Ovary (tissue), 9 donors: ENCODE measurements around the gene PTPRCAP. TPM values are rescaled to one million over a fixed set of nuclear protein-coding genes. Genes with fewer than 3 reads are reported as not detected.

Source experiments
- DNase-seq, 5 donors: peaks; one replicate each; pipeline ENCODE4 v3.0.0-alpha.2; 2019 to 2020
- H3K27ac ChIP-seq, 2 donors: fragments of 200-600 bp; one replicate each; pipeline versions ENCODE4 v1.5.1 to v1.8.0; 2019 to 2022
- H3K27me3 ChIP-seq: fragments of 200-600 bp; one replicate; pipeline ENCODE4 v1.8.0; 2022
- H3K36me3 ChIP-seq: fragments of 200-600 bp; sonication (generic); one replicate; pipeline ENCODE4 v1.5.1; 2019
- H3K4me1 ChIP-seq: one replicate; pipeline ENCODE4 v1.8.1; 2013; ENCODE audit warnings: mild to moderate bottlenecking, moderate library complexity; ENCODE audit not compliant: insufficient read depth
- H3K4me3 ChIP-seq: fragments of 200-600 bp; sonication (generic); one replicate; pipeline ENCODE4 v1.5.1; 2017
- H3K9me3 ChIP-seq, 2 donors: fragments of 200-600 bp in 1 of 2; sonication (generic) in 1 of 2; one replicate each; pipeline versions ENCODE4 v1.5.1 to v1.8.1; 2013 to 2019; ENCODE audit warnings: mild to moderate bottlenecking in 1 of 2, moderate library complexity in 1 of 2
- CTCF ChIP-seq, 3 donors: fragments of 450-650 bp in 2 of 3; fragments of 200-600 bp in 1 of 3; IDR thresholded peaks; one replicate each; pipeline versions ENCODE4 v1.5.1 to v1.8.0; 2016 to 2022; ENCODE audit warnings: antibody characterized with exemption in 3 of 3, mild to moderate bottlenecking in 1 of 3
- EP300 ChIP-seq: sonication (generic); formaldehyde crosslinking; IDR thresholded peaks from one replicate; pipeline ENCODE4 v1.6.1; 2017; ENCODE audit warnings: antibody characterized with exemption
- POLR2A ChIP-seq: fragments of 450-650 bp; IDR thresholded peaks from one replicate; pipeline ENCODE4 v1.6.1; 2017; ENCODE audit warnings: antibody characterized with exemption, mild to moderate bottlenecking, moderate library complexity
- WGBS, 3 donors: extraction: QIAGEN DNeasy Blood & Tissue Kit in 1 of 3; methylation state at CpG; one replicate each; pipeline versions ENCODE4 v1.1.5 to v1.1.7; 2013 to 2017; 5-methylcytosine and 5-hydroxymethylcytosine counted together
- intact Hi-C, 4 donors: fragments of 100-400 bp; cut with DNase I; formaldehyde crosslinking; loops; one replicate each; pipeline versions ENCODE4 v1.11.0 to v1.15.1; 2022 to 2023
- polyA plus RNA-seq, 2 donors: library from polyadenylated mRNA; stranded (reverse); fragments of 200-250 nt in 1 of 2; fragments of 350-450 nt in 1 of 2; fragmentation: Illumina TruSeq in 1 of 2; extraction: RNeasy Lipid Tissue Mini Kit (QIAGEN cat#74804) in 1 of 2; gene quantifications; one replicate each; pipeline ENCODE4 v1.2.3, GENCODE V29; 2013 to 2014
- total RNA-seq, 7 donors: library from RNA; depleted of rRNA in 2 of 7; stranded (reverse); fragments of >200 nt in 2 of 7; fragmentation: NEBNext Ultra II Directional in 3 of 7; extraction: Animal tissue kit (Norgen Biotek cat#: 25700) in 3 of 7; gene quantifications; one replicate each; pipeline versions ENCODE4 v1.1.0 to v1.2.4, GENCODE V29; 2016 to 2023
- donor health status: DM: no; HTN: no; CAD: no; lungs with moderate emphysema.
- donor health status: DM: no; HTN: no; CAD: no.
- donor health status: Bipolar disorder and iron deficiency.
- donor health status: DM: yes; HTN: yes; CAD: no.
- donor health status: DM: no; HTN: no; CAD: no.
- donor health status: DM: yes; HTN: yes; CAD: no.

The PTPRCAP gene
- total and polyA plus RNA-seq, 9 donors: 2.4 to 10.7 (median 4.2) TPM; not detected in 1

- no peak for TF ChIP-seq EP300
- no peak for TF ChIP-seq POLR2A
- no peak for TF ChIP-seq CTCF (IDR thresholded peaks at IDR 0.05)
- Histone ChIP-seq H3K27me3 (no peaks in the 10 kb centered on the region), H3K36me3 (no peaks in the 10 kb centered on the region), H3K27ac (no peak overlapping the region), H3K4me1 (no peaks in the 10 kb centered on the region), H3K9me3 (no peaks in the 10 kb centered on the region), H3K4me3 (no peak overlapping the region)
- WGBS, 3 donors: 45 to 51% (median 48%) methylated on average over 6 of the region's 6 CpGs
- no peak for DNase-seq
- intact Hi-C loops: no loop called here
Measured at GRCh38 chr11:67436459-67437081, 912 bp downstream of the PTPRCAP start.

DNA sequence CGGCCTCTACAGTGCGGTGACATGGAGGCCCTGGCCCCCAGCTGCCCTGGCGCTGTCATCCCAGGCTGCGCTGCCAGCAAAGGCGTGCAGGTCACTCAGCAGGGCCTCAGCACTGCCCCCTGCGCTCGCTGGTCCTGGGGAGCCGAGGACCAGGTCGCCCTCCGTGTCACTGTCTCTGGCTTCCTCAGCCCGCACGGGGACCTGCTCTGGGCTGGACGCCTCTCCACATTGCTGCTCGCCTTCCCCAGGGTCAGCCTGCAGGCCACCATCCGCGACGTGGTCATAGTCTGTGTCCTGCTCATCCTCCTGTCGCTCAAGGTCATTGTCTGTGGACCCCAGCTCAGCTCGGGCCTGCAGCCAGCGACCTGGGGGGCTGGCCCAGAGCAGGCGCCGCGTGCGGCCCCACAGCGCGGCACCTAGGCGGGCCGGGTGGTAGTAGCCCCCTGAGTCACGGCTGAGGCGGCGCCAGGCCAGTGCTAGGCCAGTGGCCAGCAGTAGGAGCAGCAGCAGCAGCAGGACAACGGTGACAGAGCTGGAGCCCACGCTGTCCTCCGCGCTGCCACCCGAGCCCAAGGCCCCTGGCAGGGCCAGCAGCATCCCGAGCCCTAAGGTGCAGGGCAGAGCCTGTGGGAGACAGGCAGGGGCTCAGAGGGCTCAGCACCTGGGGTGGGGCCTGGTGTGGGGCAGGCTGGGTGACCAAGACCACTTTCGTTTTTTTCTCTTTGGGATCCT, 1.6 kb downstream of the PTPRCAP start:
- no peak for TF ChIP-seq EP300
- no peak for TF ChIP-seq POLR2A
- no peak for TF ChIP-seq CTCF (IDR thresholded peaks at IDR 0.05)
- no peak overlapping the region for H3K4me3 ChIP-seq
- WGBS, 3 donors: 84 to 89% (median 85%) methylated on average over 33 to 38 of the region's 38 CpGs
- no peaks in the 10 kb centered on the region for H3K36me3 ChIP-seq
- H3K27ac ChIP-seq: no peak overlapping the region
- intact Hi-C loops: no loop called here
- no peak for DNase-seq
- no peaks in the 10 kb centered on the region for H3K4me1 ChIP-seq
- no peaks in the 10 kb centered on the region for H3K27me3 ChIP-seq
- no peaks in the 10 kb centered on the region for H3K9me3 ChIP-seq

DNA sequence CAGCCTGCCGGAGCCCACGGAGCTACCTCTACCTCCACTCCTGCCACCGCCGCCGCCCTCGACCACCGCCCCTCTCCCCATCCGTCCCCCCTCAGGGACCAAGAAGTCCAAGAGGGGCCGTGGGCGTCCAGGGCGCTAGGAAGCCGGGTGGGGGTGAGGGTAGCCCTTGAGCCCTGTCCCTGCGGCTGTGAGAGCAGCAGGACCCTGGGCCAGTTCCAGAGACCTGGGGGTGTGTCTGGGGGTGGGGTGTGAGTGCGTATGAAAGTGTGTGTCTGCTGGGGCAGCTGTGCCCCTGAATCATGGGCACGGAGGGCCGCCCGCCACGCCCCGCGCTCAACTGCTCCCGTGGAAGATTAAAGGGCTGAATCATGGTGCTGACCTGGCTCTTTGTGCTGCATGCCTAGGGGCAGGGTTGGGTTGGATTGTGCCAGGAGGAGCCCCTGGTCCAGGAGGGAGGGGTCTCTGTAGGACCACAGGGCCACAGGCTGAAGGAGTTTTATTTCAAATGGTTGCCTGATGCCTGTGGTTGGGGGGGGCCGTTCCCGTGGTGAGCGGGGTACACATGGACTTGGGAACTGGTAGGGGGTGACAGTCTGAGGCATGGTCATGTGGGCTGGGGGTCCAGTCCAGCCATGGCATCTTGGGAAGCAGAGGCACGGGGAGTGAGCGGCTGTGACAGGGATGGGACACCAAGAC, 2.3 kb downstream of the PTPRCAP start:
- 80 to 83% (median 82%) methylated on average over 26 of the region's 26 CpGs for WGBS, 3 donors
- Histone ChIP-seq H3K36me3 (no peaks in the 10 kb centered on the region), H3K27ac (no peak overlapping the region), H3K9me3 (no peaks in the 10 kb centered on the region), H3K4me1 (no peaks in the 10 kb centered on the region), H3K4me3 (no peak overlapping the region), H3K27me3 (no peaks in the 10 kb centered on the region)
- TF ChIP-seq EP300 (no peak), CTCF (IDR thresholded peaks at IDR 0.05) (no peak), POLR2A (no peak)
- intact Hi-C loops: no loop called here
- no peak for DNase-seq

- no peak for DNase-seq
- H3K27me3 ChIP-seq: no peaks in the 10 kb centered on the region
- H3K36me3 ChIP-seq: no peaks in the 10 kb centered on the region
- no peaks in the 10 kb centered on the region for H3K9me3 ChIP-seq
- 77 to 85% (median 79%) methylated on average over 23 of the region's 23 CpGs for WGBS, 3 donors
- H3K4me3 ChIP-seq: no peak overlapping the region
- H3K27ac ChIP-seq: no peak overlapping the region
- no peak for TF ChIP-seq POLR2A
- TF ChIP-seq EP300: no peak
- no peak for TF ChIP-seq CTCF (IDR thresholded peaks at IDR 0.05)
- intact Hi-C loops: loop anchor here in 1 of 4 donors (5.0 kb wide), 1 partner anchor 1297 kb away; no protein-coding TSS in a partner anchor
- no peaks in the 10 kb centered on the region for H3K4me1 ChIP-seq
Measured at GRCh38 chr11:67434395-67434881, 3.0 kb downstream of the PTPRCAP start.
